PC-3 (cell line): Measurements from ENCODE around the gene APBA2.

Experiments
- CTCF ChIP-seq: fragments of 300-600 bp; sonication (generic); conservative IDR thresholded peaks from 2 replicates; pipeline ENCODE4 v1.5.1; 2017; ENCODE audit warnings: antibody characterized with exemption, low read depth, mild to moderate bottlenecking, low read length
- EZH2 ChIP-seq: fragments of 300-600 bp; sonication (generic); IDR thresholded peaks from one replicate; pipeline ENCODE4 v1.6.1; 2017; ENCODE audit warnings: antibody characterized with exemption, mild to moderate bottlenecking, low read length; ENCODE audit not compliant: unreplicated experiment
- EZH2phosphoT487 ChIP-seq: fragments of 300-600 bp; sonication (generic); IDR thresholded peaks from 2 replicates; pipeline ENCODE4 v1.6.1; 2018; ENCODE audit warnings: mild to moderate bottlenecking, antibody characterized with exemption, low read length, borderline replicate concordance

- TF ChIP-seq CTCF (no peak), EZH2 (no peak), EZH2phosphoT487 (no peak)
Measured at GRCh38 chr15:28919679-28920655, 34.2 kb downstream of the APBA2 start.
